GM19468 (cell line): ENCODE results near the gene PRDM12.

Source experiments
- ATAC-seq: cut with Tn5 transposase; IDR thresholded peaks from one replicate; pipeline ENCODE4 v1.9.1; 2021; ENCODE audit warnings: mild to moderate bottlenecking, moderate library complexity, moderate number of reproducible peaks; ENCODE audit not compliant: unreplicated experiment; ENCODE audit errors: extremely low read depth

Gene PRDM12

GRCh38 chr9:130635721-130636647, 28.4 kb upstream of the PRDM12 start:
- no peak for ATAC-seq

- ATAC-seq, result no peak
These were observed 27.8 kb upstream of the PRDM12 start for GRCh38 chr9:130636648-130637020.

DNA sequence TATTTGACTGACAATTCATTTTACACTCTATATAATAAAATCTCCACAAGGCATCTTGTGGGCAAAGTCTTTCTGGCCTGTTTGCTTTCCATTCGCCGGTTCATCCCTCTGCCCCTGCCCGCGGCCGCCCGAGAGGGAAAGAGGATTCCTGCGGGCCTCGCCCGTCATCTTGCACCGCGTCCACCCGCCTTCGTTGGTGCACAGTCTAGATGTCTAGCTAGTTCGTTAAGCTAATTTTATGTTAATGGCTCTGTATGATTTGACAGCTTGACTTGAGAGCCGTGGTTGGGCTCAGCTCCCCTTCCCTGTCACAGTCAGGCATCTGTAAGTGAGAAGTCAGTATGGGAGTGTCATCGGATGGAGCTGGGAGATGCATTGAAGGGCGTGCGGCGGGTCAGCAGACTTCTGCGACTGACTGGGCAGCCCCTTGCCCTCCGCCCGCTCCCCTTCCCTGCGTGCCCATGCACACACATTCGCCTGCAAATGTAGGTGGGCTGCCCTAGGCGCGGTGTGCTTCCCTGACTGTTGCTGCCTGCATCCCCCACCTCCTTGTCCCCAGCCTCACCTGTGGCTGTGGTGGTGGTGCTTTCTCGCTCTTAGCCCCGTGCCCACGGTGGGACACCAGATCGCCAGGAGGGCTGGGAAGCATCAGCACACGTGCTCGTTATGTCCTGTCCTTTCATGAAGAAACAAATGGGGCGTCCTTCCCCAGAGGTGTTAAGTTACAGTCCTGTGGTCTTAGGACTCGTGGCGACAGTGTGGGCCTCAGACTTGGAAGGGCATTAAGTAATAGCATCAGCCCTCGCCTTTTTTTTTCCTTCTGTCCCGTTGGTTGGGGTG, 25.9 kb upstream of the PRDM12 start:
- no peak for ATAC-seq

- no peak for ATAC-seq
These were observed 25.1 kb upstream of the PRDM12 start for GRCh38 chr9:130639124-130639765.

DNA sequence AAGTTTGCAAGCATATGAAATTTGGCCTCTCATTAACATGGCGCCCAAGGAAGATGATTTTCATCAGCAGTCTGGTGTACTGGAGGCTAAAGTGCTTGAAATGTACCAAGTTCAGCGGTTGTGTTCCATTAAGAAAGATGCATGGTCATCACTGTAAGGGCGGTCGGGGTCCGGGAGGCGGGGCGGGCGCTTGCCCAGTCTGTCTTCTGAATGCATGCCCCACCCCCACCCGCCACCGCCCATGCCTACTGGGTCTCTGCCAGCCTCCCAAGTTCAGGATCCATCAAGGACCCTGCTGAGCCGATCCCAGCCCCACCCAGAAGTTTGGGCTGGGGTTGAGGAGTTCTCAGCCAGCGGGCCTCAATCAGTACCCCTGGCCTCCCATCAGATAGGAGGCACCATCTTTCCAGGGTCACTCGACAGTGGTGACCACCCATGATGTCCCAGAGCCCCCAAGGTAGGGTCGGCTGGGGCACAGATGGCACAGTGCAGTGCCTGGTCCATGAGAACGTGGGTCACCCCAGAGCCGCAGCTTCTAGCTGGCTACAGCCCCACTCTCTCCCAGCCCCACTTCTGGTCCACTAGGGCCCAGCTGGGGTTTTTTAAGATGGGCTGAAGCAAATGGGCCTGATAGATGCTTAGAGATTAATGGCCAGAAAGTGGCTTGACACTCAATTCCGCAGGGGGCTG, 24.4 kb upstream of the PRDM12 start:
- ATAC-seq, result no peak

DNA sequence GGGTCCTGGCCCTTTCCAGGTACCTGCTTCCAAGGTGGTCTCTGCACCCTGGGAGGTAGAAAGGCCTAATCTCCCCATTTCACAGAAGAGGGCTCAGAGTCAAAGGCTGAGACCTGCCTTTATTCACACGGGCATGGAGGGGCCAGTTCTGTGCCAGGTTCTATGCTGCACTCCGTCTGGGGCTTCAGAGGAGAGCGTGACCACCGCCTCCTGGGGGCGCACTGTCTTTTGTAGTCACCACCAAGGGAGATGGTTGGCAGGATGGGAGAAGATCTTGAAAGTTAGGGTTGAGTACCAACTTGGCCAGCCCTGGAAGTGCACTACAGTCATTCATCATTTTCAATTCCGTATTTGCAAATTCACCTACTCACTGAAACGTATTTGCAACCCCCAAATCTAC, 23.7 kb upstream of the PRDM12 start:
- ATAC-seq, result no peak

- ATAC-seq, result no peak
These were observed 21.5 kb upstream of the PRDM12 start for GRCh38 chr9:130642926-130643325.

DNA sequence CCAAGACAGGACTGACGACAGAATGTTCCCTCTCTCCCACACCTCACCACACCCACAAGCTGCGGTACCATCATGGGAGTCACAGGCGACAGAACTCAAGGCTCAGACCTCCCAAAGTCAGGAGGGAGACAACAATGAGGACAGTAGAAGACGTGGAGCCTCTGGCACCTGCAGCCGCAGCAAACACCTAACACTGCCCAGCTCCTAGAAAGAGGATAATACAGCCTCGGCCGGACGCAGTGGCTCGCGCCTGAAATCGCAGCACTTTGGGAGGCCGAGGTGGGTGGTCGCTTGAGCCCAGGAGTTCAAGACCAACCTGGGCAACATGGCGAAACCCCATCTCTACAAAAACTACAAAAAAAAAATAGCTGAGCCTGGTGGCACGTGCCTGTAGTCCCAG, 13.2 kb upstream of the PRDM12 start:
- ATAC-seq, result no peak

- ATAC-seq, result no peak
These were observed 12.6 kb upstream of the PRDM12 start for GRCh38 chr9:130651752-130652151.

- no peak for ATAC-seq
These were observed 9.5 kb upstream of the PRDM12 start for GRCh38 chr9:130654879-130655278.

DNA sequence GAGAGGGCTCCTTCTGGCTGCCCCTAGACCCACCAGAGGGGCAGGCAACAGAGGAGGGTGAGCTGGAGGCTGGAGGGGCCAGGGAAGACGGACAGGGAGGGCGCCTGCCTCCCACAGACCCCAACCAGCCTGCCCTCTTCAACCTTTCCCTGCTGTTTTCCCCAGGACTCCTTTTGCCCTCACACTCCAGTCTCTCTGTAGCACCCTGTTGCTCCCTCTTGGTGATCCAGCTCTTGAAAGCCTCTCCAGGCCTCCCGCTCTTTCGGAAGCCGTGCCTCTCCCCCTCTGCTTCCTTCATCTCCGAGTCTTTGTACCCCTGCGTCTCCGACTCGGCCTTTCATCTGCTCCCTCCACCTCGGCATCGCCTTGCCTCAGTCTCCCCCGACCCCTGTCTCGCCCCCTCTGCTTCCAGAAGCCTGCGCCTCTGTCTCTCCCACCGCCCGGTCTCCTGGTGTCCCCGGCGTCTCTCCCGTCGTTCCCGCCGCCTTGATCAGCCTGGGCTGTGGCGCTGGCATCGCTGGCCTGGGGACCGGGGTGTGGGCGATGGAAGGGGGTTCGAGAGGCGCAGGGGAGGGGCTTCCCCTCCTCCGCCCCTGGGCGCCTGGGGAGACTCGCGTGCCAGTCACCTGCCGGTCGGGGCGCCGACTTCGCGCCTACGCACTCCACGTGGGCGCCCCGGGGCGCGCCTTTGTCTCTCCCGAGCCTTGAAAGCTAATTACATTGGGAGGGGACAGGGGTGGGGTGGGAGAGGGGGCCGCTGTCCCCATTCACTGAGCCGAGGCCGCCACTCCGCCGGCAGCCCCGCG, 5.3 kb upstream of the PRDM12 start:
- ATAC-seq, result no peak

- ATAC-seq, result no peak
These were observed 4.6 kb upstream of the PRDM12 start for GRCh38 chr9:130659699-130660248.

DNA sequence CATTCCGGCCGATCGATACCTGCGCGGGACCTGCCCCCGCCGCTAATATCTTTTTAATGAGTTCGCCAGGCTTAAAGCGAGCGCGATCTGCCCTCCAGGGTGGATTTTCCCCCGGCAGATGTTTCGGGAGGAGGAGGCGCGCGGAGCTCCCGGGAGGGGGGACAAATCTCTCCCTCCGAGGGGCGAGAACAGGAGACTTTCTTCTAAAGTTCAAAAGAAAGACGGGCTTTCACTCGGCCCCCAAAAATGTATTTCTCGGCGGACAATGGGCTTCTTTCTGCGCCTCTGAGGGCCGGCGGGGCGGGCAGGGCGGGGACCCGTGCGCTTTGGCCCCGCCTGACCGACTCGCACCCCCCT, 4.1 kb upstream of the PRDM12 start:
- no peak for ATAC-seq

- ATAC-seq, result no peak
These were observed 3.5 kb upstream of the PRDM12 start for GRCh38 chr9:130660683-130661450.

GRCh38 chr9:130661451-130662098, 2.8 kb upstream of the PRDM12 start:
- ATAC-seq, result no peak

DNA sequence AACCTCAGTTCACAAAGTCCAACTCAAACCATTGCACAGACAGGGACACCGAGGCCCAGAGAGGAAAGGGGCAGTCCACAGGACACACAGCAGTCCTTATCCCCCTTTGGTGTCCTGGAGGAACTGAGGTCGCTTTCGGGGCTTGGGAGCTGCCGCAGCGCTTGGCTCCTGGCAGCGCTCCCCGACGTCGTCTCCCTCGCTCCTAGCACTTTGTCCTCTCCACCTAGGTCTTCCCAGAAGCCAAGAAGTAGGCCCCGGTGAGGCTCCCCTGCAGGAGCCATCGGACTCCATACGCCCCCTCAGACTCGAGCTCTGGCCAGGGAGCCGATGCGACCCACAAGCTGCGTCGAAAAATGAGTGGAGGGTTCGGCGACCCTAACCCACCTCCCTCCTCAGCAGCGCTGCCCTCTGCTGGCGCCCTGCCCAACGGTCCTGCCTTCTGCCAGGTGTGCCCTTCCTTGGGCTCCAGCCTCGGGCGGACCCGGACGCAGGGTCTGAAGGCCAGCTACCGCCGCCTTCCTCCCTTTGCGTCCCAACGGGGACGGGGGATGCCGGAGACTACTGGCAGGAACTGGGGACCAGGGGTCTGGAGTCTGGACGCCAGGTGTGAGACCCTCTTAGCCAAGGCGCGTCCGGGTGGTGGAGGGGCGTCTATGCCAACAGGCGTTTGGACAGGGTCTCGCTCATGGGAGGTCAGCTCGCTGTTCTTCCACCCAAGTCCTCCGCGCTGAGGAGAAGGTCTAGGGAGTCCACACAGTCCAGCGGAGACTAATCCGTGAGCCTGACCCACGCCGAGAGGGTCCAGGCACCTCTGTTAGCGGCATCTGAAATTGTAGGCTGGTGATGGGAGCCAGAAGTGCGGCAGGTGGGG, 2.1 kb upstream of the PRDM12 start:
- ATAC-seq, result no peak

GRCh38 chr9:130662970-130663257, 1.5 kb upstream of the PRDM12 start:
- ATAC-seq, result no peak
